Right lobe of liver (tissue), 6 donors: ENCODE data around the gene CDKL5. TPM values are rescaled to one million over a fixed set of nuclear protein-coding genes. Genes with fewer than 3 reads are reported as not detected.
"Not testable (repeated sequence)": the region's sequence is repeated elsewhere in the genome, so short reads cannot be mapped to it uniquely, and the experiment has no call there.

Experiments
- ATAC-seq, 4 donors: fragments of 200-7000 bp; cut with Tn5 transposase; one replicate each; pipeline ENCODE4 v1.9.1; 2020; ENCODE audit warnings: mild to moderate bottlenecking in 4 of 4, moderate library complexity in 4 of 4
- DNase-seq, 3 donors: peaks; one replicate each; pipeline ENCODE4 v3.0.0-alpha.2; 2020
- H3K27ac ChIP-seq, 3 donors: fragments of 200-600 bp; one replicate each; pipeline ENCODE4 v1.8.0; 2022
- H3K27me3 ChIP-seq, 2 donors: fragments of 200-600 bp; one replicate each; pipeline ENCODE4 v1.8.0; 2022
- H3K36me3 ChIP-seq, 4 donors: fragments of 200-600 bp; sonication (generic) in 1 of 4; one replicate each; pipeline versions ENCODE4 v1.5.1 to v1.8.0; 2017 to 2022; ENCODE audit warnings: control low read depth in 1 of 4
- H3K4me1 ChIP-seq, 4 donors: fragments of 200-600 bp; sonication (generic) in 1 of 4; one replicate each; pipeline versions ENCODE4 v1.5.1 to v1.8.0; 2017 to 2022; ENCODE audit warnings: control low read depth in 1 of 4
- H3K4me3 ChIP-seq, 3 donors: fragments of 200-600 bp; one replicate each; pipeline ENCODE4 v1.8.0; 2022
- H3K9me3 ChIP-seq, 4 donors: fragments of 200-600 bp; sonication (generic) in 1 of 4; one replicate each; pipeline versions ENCODE4 v1.5.1 to v1.8.0; 2017 to 2022; ENCODE audit warnings: control low read depth in 1 of 4
- POLR2A ChIP-seq: fragments of 450-650 bp; IDR thresholded peaks from one replicate; pipeline ENCODE4 v1.6.1; 2017; ENCODE audit warnings: antibody characterized with exemption, mild to moderate bottlenecking
- WGBS: methylation state at CpG from one replicate; pipeline ENCODE4 v1.1.6; 2018; ENCODE audit warnings: low coverage, low lambda C conversion rate; ENCODE audit not compliant: insufficient coverage; ENCODE audit errors: missing lambda C conversion rate; 5-methylcytosine and 5-hydroxymethylcytosine counted together
- intact Hi-C, 2 donors: fragments of 100-400 bp; cut with DNase I; formaldehyde crosslinking; loops; one replicate each; pipeline versions ENCODE4 v1.11.2 to v1.14.1; 2022
- total RNA-seq, 6 experiments: library from RNA; depleted of rRNA in 2 of 6; stranded (reverse); fragments of >200 nt in 2 of 6; fragmentation: NEBNext Ultra II Directional in 3 of 6; extraction: Animal tissue kit (Norgen Biotek cat#: 25700) in 3 of 6; gene quantifications; one replicate each; pipeline versions ENCODE4 v1.1.0 to v1.2.4, GENCODE V29; 2016 to 2023
- TF ChIP-seq, protein P1 (sequence below), 4 donors: fragments of 200-600 bp in 3 of 4; fragments of 450-650 bp in 1 of 4; IDR thresholded peaks; one replicate each; pipeline versions ENCODE4 v1.5.1 to v1.8.0; 2016 to 2022; ENCODE audit warnings: antibody characterized with exemption in 4 of 4, mild to moderate bottlenecking in 2 of 4
- donor health status: DM: no; HTN: yes; CAD: no.
- donor health status: DM: no; HTN: no; CAD: no.
- donor health status: DM: no; HTN: no; CAD: no.
- donor health status: DM: no; HTN: yes; CAD: no.
- donor health status: DM: no; HTN: yes; CAD: no.

CDKL5 gene
- total RNA-seq, 6 experiments from 2014 or later: 1.7 to 3.1 (median 2.4) TPM

DNA sequence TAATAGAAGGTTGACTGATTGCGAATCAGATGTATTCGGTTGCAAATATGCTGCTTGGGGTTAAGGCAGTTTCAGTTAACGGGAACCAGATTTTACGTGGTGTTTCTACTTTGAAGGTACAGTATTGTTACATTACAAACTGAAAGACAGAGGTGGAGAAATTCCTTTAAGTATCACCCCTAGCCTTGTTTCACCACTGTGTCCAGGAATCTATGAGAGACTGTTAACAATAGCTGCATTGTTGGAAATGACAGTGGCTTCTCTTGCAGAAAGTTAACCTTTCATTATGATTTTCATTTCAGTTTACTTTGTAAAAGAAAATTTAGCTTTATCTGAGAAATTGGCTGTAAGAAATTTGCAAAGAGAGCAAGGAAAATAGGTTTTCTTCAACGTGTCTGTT is 2.6 kb downstream of the CDKL5 start:
- no peaks in the 10 kb centered on the region for H3K36me3 ChIP-seq
- WGBS: 45% methylated on average over 5 of the region's 5 CpGs
- ATAC-seq: no peak
- H3K9me3 ChIP-seq: no peaks in the 10 kb centered on the region
- no peaks in the 10 kb centered on the region for H3K4me1 ChIP-seq
- intact Hi-C loops: no loop called here
- H3K27me3 ChIP-seq: no peaks in the 10 kb centered on the region
- no peak for DNase-seq
- TF ChIP-seq, protein P1, sequence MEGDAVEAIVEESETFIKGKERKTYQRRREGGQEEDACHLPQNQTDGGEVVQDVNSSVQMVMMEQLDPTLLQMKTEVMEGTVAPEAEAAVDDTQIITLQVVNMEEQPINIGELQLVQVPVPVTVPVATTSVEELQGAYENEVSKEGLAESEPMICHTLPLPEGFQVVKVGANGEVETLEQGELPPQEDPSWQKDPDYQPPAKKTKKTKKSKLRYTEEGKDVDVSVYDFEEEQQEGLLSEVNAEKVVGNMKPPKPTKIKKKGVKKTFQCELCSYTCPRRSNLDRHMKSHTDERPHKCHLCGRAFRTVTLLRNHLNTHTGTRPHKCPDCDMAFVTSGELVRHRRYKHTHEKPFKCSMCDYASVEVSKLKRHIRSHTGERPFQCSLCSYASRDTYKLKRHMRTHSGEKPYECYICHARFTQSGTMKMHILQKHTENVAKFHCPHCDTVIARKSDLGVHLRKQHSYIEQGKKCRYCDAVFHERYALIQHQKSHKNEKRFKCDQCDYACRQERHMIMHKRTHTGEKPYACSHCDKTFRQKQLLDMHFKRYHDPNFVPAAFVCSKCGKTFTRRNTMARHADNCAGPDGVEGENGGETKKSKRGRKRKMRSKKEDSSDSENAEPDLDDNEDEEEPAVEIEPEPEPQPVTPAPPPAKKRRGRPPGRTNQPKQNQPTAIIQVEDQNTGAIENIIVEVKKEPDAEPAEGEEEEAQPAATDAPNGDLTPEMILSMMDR (IDR thresholded peaks at IDR 0.05): no peak
- no peak for TF ChIP-seq POLR2A
- no peak overlapping the region for H3K4me3 ChIP-seq
- no peak overlapping the region for H3K27ac ChIP-seq

DNA sequence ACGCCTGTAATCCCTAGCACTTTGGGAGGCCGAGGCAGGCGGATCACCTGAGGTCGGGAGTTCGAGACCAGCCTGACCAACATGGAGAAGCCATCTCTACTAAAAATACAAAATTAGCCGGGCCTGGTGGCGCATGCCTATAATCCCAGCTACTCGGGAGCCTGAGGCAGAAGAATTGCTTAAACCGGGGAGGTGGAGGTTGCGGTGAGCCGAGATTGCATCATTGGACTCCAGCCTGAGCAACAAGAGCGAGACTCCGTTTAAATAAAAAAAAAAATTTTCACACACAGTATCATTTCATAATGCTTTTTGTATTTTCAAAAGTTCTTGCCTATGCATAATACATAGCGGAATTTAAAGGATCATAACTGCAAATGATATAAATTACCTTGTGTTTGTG is 7.9 kb downstream of the CDKL5 start:
- H3K4me3 ChIP-seq, intact Hi-C loops, H3K36me3 ChIP-seq, H3K4me1 ChIP-seq, H3K27ac ChIP-seq, ATAC-seq, H3K9me3 ChIP-seq, DNase-seq, H3K27me3 ChIP-seq: not testable (repeated sequence)
- 82% methylated on average over 7 of the region's 14 CpGs for WGBS

DNA sequence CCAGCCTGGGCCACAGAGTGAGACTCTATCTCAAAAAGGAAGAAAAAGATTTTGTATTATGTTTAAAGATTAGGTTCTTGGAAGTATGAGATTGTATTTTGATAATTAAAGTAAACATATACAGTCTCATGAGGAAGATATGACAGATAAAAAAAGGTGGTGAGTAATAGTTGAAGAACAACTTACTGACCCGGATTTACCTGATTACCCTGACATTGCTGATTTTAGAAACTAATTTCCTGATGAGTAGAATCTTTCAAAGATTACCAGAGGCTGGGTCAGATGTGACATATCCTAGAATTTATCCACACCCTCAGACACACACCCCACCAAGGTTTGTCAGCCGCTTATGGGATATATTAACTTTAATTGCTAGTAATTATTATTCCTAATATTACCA is 9.5 kb downstream of the CDKL5 start:
- Histone ChIP-seq H3K4me3 (no peak overlapping the region), H3K9me3 (no peaks in the 10 kb centered on the region), H3K36me3 (no peaks in the 10 kb centered on the region), H3K27me3 (no peaks in the 10 kb centered on the region), H3K27ac (no peak overlapping the region), H3K4me1 (no peaks in the 10 kb centered on the region)
- intact Hi-C loops: no loop called here
- DNase-seq: no peak
- WGBS: 78% methylated on average over 2 of the region's 2 CpGs
- TF ChIP-seq, protein P1 (IDR thresholded peaks at IDR 0.05): no peak
- no peak for TF ChIP-seq POLR2A
- ATAC-seq: no peak

DNA sequence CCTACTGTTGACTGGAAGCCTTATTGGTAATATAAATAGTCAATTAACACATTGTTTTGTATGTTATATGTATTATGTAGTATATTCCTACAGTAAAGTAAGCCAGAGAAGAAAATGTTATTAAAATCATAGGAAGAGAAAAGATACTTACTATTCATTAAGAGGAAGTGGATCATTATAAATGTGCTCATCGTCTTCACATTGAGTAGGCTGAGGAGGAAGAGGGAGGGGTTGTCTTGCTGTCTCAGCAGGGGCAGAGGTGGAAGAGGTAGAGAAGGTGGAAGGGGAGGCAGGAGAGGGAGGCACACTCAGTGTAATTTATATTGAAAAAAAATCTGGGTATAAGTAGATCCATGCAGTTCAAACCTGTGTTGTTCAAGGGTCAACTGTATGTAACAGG is 10.6 kb downstream of the CDKL5 start:
- H3K4me3 ChIP-seq: no peak overlapping the region
- TF ChIP-seq, protein P1 (IDR thresholded peaks at IDR 0.05): no peak
- no peak for TF ChIP-seq POLR2A
- ATAC-seq: no peak
- no peak overlapping the region for H3K27ac ChIP-seq
- H3K4me1 ChIP-seq: no peaks in the 10 kb centered on the region
- no peaks in the 10 kb centered on the region for H3K9me3 ChIP-seq
- intact Hi-C loops: no loop called here
- H3K27me3 ChIP-seq: no peaks in the 10 kb centered on the region
- no peaks in the 10 kb centered on the region for H3K36me3 ChIP-seq
- DNase-seq: no peak
- WGBS: 72% methylated on average over 1 of the region's 1 CpG

DNA sequence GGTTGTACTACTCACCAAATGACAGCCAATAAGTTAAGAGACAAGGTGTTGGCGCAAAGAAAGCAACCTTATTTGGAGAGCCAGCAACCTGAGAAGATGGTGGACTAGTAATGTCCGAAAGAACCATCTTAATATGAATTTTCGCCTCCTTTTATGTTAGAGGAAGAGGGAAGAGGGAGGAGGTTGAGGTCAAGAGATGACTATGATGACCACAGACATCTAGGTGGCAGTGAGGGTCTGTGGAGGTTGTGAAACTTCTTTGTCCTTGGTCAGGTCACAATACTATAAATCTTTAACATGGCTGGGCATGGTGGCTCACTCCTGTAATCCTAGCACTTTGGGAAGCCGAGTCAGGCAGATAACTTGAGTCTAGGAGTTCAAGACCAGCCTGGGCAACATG is 15.4 kb downstream of the CDKL5 start:
- H3K9me3 ChIP-seq: no peaks in the 10 kb centered on the region
- H3K4me1 ChIP-seq: no peaks in the 10 kb centered on the region
- 64% methylated on average over 3 of the region's 4 CpGs for WGBS
- H3K27ac ChIP-seq: no peak overlapping the region
- no peaks in the 10 kb centered on the region for H3K36me3 ChIP-seq
- intact Hi-C loops: no loop called here
- no peak overlapping the region for H3K4me3 ChIP-seq
- no peak for TF ChIP-seq POLR2A
- TF ChIP-seq, protein P1 (IDR thresholded peaks at IDR 0.05): no peak
- H3K27me3 ChIP-seq: no peaks in the 10 kb centered on the region
- ATAC-seq (no peak), DNase-seq (no peak)
